Testis (tissue), 2 donors: ENCODE data around the gene RAB27A.

Source experiments
- CTCF ChIP-seq, 3 experiments: fragments of 450-650 bp in 2 of 3; fragments of 200-600 bp in 1 of 3; sonication (generic) in 1 of 3; IDR thresholded peaks; one replicate each; pipeline ENCODE4 v1.5.1; 2016 to 2019; ENCODE audit warnings: antibody characterized with exemption in 3 of 3, mild to moderate bottlenecking in 2 of 3, moderate library complexity in 1 of 3
- POLR2A ChIP-seq: fragments of 450-650 bp; IDR thresholded peaks from one replicate; pipeline ENCODE4 v1.6.1; 2017; ENCODE audit warnings: antibody characterized with exemption, mild to moderate bottlenecking, moderate library complexity

DNA sequence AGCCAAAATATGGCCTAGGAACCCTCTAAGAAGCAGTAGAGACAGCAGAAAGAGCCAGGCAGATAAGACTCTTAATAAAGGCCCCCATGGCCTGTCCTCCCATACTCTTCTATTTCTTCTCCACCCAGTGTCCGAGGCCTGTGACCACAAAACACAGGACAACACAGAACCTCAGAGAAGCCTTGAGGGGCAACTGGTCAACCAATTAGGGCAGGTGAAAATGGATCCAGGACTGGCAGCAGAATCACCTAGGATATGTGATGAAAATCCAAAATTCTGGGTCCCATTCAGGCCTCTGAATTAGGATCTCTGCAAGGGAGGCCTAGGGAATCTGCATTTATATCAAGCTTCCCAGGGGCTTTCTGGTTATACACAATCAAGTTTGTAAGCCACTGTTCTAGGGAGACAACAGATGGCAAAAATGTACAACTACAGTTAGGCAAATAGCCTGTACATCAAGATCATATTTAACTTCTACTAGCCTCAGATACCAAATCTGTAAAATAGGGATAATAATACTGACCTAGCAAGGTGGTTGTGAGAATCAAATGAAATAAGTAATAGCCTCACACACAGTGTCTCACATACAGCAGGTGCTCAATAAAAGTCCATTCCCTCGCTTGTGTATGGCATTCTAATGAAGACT, 10.4 kb downstream of the RAB27A start:
- TF ChIP-seq CTCF (IDR thresholded peaks at IDR 0.05) (no peak), POLR2A (no peak)
